ENCODE measurements around the gene ZNF79. TPM values are rescaled to one million over a fixed set of nuclear protein-coding genes. Genes with fewer than 3 reads are reported as not detected.

Gene ZNF79
- total RNA-seq, 2 donors from 2014 or later: 7.4 to 9.1 TPM

DNA sequence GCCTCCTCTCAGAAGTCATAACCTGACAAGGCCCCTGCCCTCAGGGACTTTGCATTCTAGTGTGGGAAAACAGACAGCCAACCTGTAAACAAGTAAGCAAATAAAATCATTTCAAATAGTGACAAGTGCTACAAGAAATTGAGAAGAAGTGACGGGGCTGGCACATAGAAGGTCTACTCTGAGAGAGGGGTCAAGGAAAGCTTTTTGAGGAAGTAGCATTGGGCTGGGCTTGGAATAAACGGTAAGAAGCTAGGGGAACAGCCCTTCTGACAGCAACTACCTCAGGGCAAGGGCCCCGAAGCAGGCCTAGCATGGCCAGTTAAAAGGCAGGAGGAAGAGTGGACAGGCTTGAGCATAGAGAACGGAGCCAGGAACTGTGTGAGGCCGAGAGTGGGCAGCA, 32.0 kb upstream of the ZNF79 start:
- H3K4me3 ChIP-seq (ENCODE audit: low read length): no peak overlapping the region
- no peak overlapping the region for H3K27ac ChIP-seq (ENCODE audit: low read depth, low read length)
- no peaks in the 10 kb centered on the region for H3K9me3 ChIP-seq (ENCODE audit: control insufficient read depth, low read length)
- H3K36me3 Mint-ChIP-seq (ENCODE audit: low read depth): no peaks in the 10 kb centered on the region
- DNase-seq: no peak
- H3K27ac Mint-ChIP-seq: no peak overlapping the region
- H3K4me3 Mint-ChIP-seq: no peak overlapping the region
- H3K27me3 ChIP-seq (ENCODE audit: control insufficient read depth, insufficient read depth, low read length, poor library complexity, severe bottlenecking): no peaks in the 10 kb centered on the region
- TF ChIP-seq, protein P1, sequence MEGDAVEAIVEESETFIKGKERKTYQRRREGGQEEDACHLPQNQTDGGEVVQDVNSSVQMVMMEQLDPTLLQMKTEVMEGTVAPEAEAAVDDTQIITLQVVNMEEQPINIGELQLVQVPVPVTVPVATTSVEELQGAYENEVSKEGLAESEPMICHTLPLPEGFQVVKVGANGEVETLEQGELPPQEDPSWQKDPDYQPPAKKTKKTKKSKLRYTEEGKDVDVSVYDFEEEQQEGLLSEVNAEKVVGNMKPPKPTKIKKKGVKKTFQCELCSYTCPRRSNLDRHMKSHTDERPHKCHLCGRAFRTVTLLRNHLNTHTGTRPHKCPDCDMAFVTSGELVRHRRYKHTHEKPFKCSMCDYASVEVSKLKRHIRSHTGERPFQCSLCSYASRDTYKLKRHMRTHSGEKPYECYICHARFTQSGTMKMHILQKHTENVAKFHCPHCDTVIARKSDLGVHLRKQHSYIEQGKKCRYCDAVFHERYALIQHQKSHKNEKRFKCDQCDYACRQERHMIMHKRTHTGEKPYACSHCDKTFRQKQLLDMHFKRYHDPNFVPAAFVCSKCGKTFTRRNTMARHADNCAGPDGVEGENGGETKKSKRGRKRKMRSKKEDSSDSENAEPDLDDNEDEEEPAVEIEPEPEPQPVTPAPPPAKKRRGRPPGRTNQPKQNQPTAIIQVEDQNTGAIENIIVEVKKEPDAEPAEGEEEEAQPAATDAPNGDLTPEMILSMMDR (conservative IDR thresholded peaks at IDR 0.05): no peak
- H3K4me1 ChIP-seq (ENCODE audit: control insufficient read depth, insufficient read depth, low read length): peaks cover 18% of the 10 kb centered on the region
- peaks cover 32% of the 10 kb centered on the region for H3K4me1 Mint-ChIP-seq
- H3K36me3 ChIP-seq (ENCODE audit: control insufficient read depth, insufficient read depth, low read length): no peaks in the 10 kb centered on the region
- 84 to 90% methylated on average over 4 to 5 of the region's 5 CpGs for WGBS, 2 experiments (ENCODE audit: insufficient coverage in 1 of 2, insufficient read length in 1 of 2)
- H3K9ac ChIP-seq (ENCODE audit: extremely low read depth, low read length, poor library complexity, severe bottlenecking): no peak overlapping the region
- H3K27me3 Mint-ChIP-seq (ENCODE audit: insufficient read depth): peaks cover 11% of the 10 kb centered on the region
- no peaks in the 10 kb centered on the region for H3K9me3 Mint-ChIP-seq

- TF ChIP-seq, protein P1 (conservative IDR thresholded peaks at IDR 0.05): no peak
- Mint-ChIP-seq H3K4me3 (no peak overlapping the region), H3K27me3 (ENCODE audit: insufficient read depth) (peaks cover 11% of the 10 kb centered on the region), H3K27ac (no peak overlapping the region), H3K4me1 (peaks cover 32% of the 10 kb centered on the region), H3K9me3 (no peaks in the 10 kb centered on the region), H3K36me3 (ENCODE audit: low read depth) (no peaks in the 10 kb centered on the region)
- peaks cover 18% of the 10 kb centered on the region for H3K4me1 ChIP-seq (ENCODE audit: control insufficient read depth, insufficient read depth, low read length)
- H3K36me3 ChIP-seq (ENCODE audit: control insufficient read depth, insufficient read depth, low read length): no peaks in the 10 kb centered on the region
- no peak overlapping the region for H3K27ac ChIP-seq (ENCODE audit: low read depth, low read length)
- no peak overlapping the region for H3K9ac ChIP-seq (ENCODE audit: extremely low read depth, low read length, poor library complexity, severe bottlenecking)
- DNase-seq: no peak
- no peak overlapping the region for H3K4me3 ChIP-seq (ENCODE audit: low read length)
- no peaks in the 10 kb centered on the region for H3K27me3 ChIP-seq (ENCODE audit: control insufficient read depth, insufficient read depth, low read length, poor library complexity, severe bottlenecking)
- H3K9me3 ChIP-seq (ENCODE audit: control insufficient read depth, low read length): no peaks in the 10 kb centered on the region
- WGBS, 2 experiments (ENCODE audit: insufficient coverage in 1 of 2, insufficient read length in 1 of 2): 91 to 97% methylated on average over 5 of the region's 5 CpGs
Observed at GRCh38 chr9:127392976-127393375, 31.2 kb upstream of the ZNF79 start.

DNA sequence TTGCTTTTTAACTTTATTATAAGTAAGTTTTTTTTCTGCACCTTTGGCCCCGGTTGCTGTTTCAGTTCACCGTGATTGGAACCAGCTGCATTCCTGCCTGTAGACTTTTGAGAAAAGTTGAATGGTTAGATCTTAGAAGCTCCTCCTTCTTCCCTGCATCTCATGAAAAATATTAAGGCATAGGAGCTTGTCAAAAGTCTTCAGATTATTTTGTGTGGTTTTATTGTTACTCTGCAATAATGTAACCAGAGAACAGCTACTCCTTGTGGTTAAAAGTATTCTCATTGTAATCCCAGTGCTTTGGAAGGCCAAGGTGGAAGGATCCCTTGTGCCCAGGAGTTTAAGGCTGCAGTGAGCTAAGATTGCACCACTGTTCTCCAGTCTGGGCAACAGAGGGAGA, 30.5 kb upstream of the ZNF79 start:
- Mint-ChIP-seq H3K27me3 (ENCODE audit: insufficient read depth) (peaks cover 11% of the 10 kb centered on the region), H3K27ac (no peak overlapping the region), H3K4me3 (no peak overlapping the region), H3K9me3 (no peaks in the 10 kb centered on the region), H3K36me3 (ENCODE audit: low read depth) (no peaks in the 10 kb centered on the region), H3K4me1 (peaks cover 37% of the 10 kb centered on the region)
- Histone ChIP-seq H3K4me1 (ENCODE audit: control insufficient read depth, insufficient read depth, low read length) (peaks cover 18% of the 10 kb centered on the region), H3K27me3 (ENCODE audit: control insufficient read depth, insufficient read depth, low read length, poor library complexity, severe bottlenecking) (no peaks in the 10 kb centered on the region), H3K36me3 (ENCODE audit: control insufficient read depth, insufficient read depth, low read length) (no peaks in the 10 kb centered on the region), H3K4me3 (ENCODE audit: low read length) (no peak overlapping the region), H3K9ac (ENCODE audit: extremely low read depth, low read length, poor library complexity, severe bottlenecking) (no peak overlapping the region), H3K9me3 (ENCODE audit: control insufficient read depth, low read length) (no peaks in the 10 kb centered on the region), H3K27ac (ENCODE audit: low read depth, low read length) (no peak overlapping the region)
- DNase-seq: no peak
- TF ChIP-seq, protein P1 (conservative IDR thresholded peaks at IDR 0.05): peak; percentile 48
- 88% methylated on average over 2 of the region's 2 CpGs; no CpG with 5 or more reads in 1 of the 2 experiments for WGBS, 2 experiments (ENCODE audit: insufficient coverage in 1 of 2, insufficient read length in 1 of 2)

All from endodermal cell (in vitro differentiated cells).